ENCODE measurements around the gene DNAJB11.

- no peak for TF ChIP-seq CTCF (IDR thresholded peaks at IDR 0.05)
- TF ChIP-seq ZFX (IDR thresholded peaks at IDR 0.05; ENCODE audit: borderline replicate concordance): no peak
These were observed 30.4 kb downstream of the DNAJB11 start for GRCh38 chr3:186600896-186601295.
